HepG2 (cell line): ENCODE results near the gene KCNMA1. TPM values are rescaled to one million over a fixed set of nuclear protein-coding genes. Genes with fewer than 3 reads are reported as not detected.

Experiments used
- ATAC-seq: fragments of 200-7000 bp; cut with Tn5 transposase; 3 replicates; pipeline ENCODE4 v1.9.1; 2020; ENCODE audit warnings: mild to moderate bottlenecking, moderate library complexity
- BruUV-seq: library from RNA; stranded (reverse); fragments of 400-500 nt; replicated peaks from 2 replicates; lab custom pipeline; 2021; lab: Mats Ljungman, UMichigan
- CTCF ChIA-PET: fragments of 300-600 bp; formaldehyde crosslinking; extraction: SDS; loops from one replicate; lab custom pipeline; 2021; ENCODE audit warnings: low total read pairs, inconsistent platforms, low intra/inter-chr PET ratio; lab: Yijun Ruan, JAX
- POLR2A ChIA-PET: fragments of 350-600 bp; sonication (Branson Sonifier 250); formaldehyde crosslinking; loops from one replicate; lab custom pipeline; 2020; ENCODE audit warnings: antibody characterized with exemption, inconsistent platforms; lab: Yijun Ruan, JAX
- DNase-seq: peaks from one replicate; pipeline ENCODE4 v3.0.0-alpha.2; 2015; ENCODE audit warnings: low spot score
- FAIRE-seq: peaks from 3 replicates; lab custom pipeline; 2011; peaks lifted over from hg19 to GRCh38; lab: Jason Lieb, UNC
- H2AFZ ChIP-seq: one replicate; pipeline ENCODE4 v1.6.1; 2011; ENCODE audit warnings: low read length, inconsistent platforms
- H3K27ac ChIP-seq: fragments of 300-600 bp; 3 replicates; pipeline ENCODE4 v1.8.0; 2011; ENCODE audit warnings: mixed run types, mild to moderate bottlenecking, mixed read lengths, low read length, inconsistent platforms; ENCODE audit not compliant: insufficient read depth; ENCODE audit errors: extremely low read length
- H3K27me3 ChIP-seq, 2 experiments: fragments of 200-600 bp in 1 of 2; 2 replicates in 1 of 2; 3 replicates in 1 of 2; pipeline versions ENCODE4 v1.6.0 to v1.8.0; 2011; ENCODE audit warnings: low read length in 2 of 2, mild to moderate bottlenecking in 2 of 2, moderate library complexity in 2 of 2, inconsistent platforms in 1 of 2; ENCODE audit not compliant: insufficient read depth in 2 of 2, control insufficient read depth in 1 of 2
- H3K36me3 ChIP-seq, 2 experiments: fragments of 200-600 bp in 1 of 2; replicated peaks in 1 of 2; 2 replicates in 1 of 2; 3 replicates in 1 of 2; pipeline versions ENCODE4 v1.5.1 to v1.8.0; 2011; ENCODE audit warnings: low read length in 2 of 2, inconsistent platforms in 1 of 2; ENCODE audit not compliant: insufficient read depth in 2 of 2, control insufficient read depth in 1 of 2
- H3K4me1 ChIP-seq: 2 replicates; pipeline ENCODE4 v1.5.1; 2012; ENCODE audit warnings: low read length, inconsistent platforms; ENCODE audit not compliant: insufficient read depth
- H3K4me2 ChIP-seq: 2 replicates; pipeline ENCODE4 v1.6.0; 2011; ENCODE audit warnings: low read depth, low read length, inconsistent platforms
- H3K4me3 ChIP-seq, 3 experiments: fragments of 200-600 bp in 1 of 3; sonication (generic), shearing (Covaris generic) in 1 of 3; replicated peaks in 1 of 3; 2 replicates each; pipeline ENCODE4 v1.5.1; 2011 to 2016; ENCODE audit warnings: low read length in 3 of 3, inconsistent platforms in 2 of 3, low read depth in 2 of 3, mild to moderate bottlenecking in 2 of 3, control low read depth in 1 of 3, mixed read lengths in 1 of 3; ENCODE audit not compliant: insufficient read depth in 1 of 3
- H3K79me2 ChIP-seq: one replicate; pipeline ENCODE4 v1.6.1; 2011; ENCODE audit warnings: low read length, inconsistent platforms; ENCODE audit not compliant: insufficient read depth
- H3K9ac ChIP-seq: 2 replicates; pipeline ENCODE4 v1.6.0; 2011; ENCODE audit warnings: mild to moderate bottlenecking, low read depth, low read length, inconsistent platforms; ENCODE audit not compliant: insufficient read depth
- H3K9me3 ChIP-seq: 2 replicates; pipeline ENCODE4 v1.5.1; 2012; ENCODE audit warnings: mild to moderate bottlenecking, low read length
- H4K20me1 ChIP-seq: 2 replicates; pipeline ENCODE4 v1.6.0; 2011; ENCODE audit warnings: inconsistent platforms, mild to moderate bottlenecking, low read length, moderate library complexity; ENCODE audit not compliant: insufficient read depth
- FOXP1 ChIP-seq, 2 experiments: fragments of 450-650 bp in 1 of 2; IDR thresholded peaks; 2 replicates each; pipeline ENCODE4 v1.6.1; 2017 to 2018; ENCODE audit warnings: antibody characterized with exemption in 1 of 2
- MAF1 ChIP-seq: sonication (generic); formaldehyde crosslinking; IDR thresholded peaks from 2 replicates; pipeline ENCODE4 v1.5.0; 2020; ENCODE audit warnings: missing genetic modification reagents, borderline replicate concordance
- NONO ChIP-seq, 2 experiments: fragments of 450-650 bp in 1 of 2; sonication (generic) in 1 of 2; formaldehyde crosslinking in 1 of 2; IDR thresholded peaks in 1 of 2; conservative IDR thresholded peaks in 1 of 2; 2 replicates each; pipeline versions ENCODE4 v1.6.1 to v1.8.0; 2017 to 2022; ENCODE audit warnings: mild to moderate bottlenecking in 1 of 2, missing genetic modification reagents in 1 of 2, moderate library complexity in 1 of 2
- ZNF143 ChIP-seq: sonication (generic); formaldehyde crosslinking; IDR thresholded peaks from 2 replicates; pipeline ENCODE4 v1.4.0; 2020; ENCODE audit warnings: missing genetic modification reagents
- ZNF224 ChIP-seq: sonication (generic); formaldehyde crosslinking; IDR thresholded peaks from 2 replicates; pipeline ENCODE4 v1.5.0; 2020; ENCODE audit warnings: mild to moderate bottlenecking, missing genetic modification reagents
- ZNF274 ChIP-seq: sonication (generic); formaldehyde crosslinking; IDR thresholded peaks from 2 replicates; pipeline ENCODE4 v1.5.1; 2020; ENCODE audit warnings: mild to moderate bottlenecking, missing genetic modification reagents
- ZNF747 ChIP-seq: sonication (generic); formaldehyde crosslinking; IDR thresholded peaks from 2 replicates; pipeline ENCODE4 v1.8.1; 2023; ENCODE audit warnings: missing genetic modification reagents, mild to moderate bottlenecking, borderline replicate concordance
- WGBS: methylation state at CpG from one replicate; pipeline ENCODE4 v1.1.6; 2017; ENCODE audit warnings: low lambda C conversion rate; 5-methylcytosine and 5-hydroxymethylcytosine counted together
- in situ Hi-C: cut with HindIII; loops from 2 replicates; pipeline ENCODE4 v1.10.0; 2017; ENCODE audit warnings: low pct_unique_long_range_greater_than_20kb; ENCODE audit not compliant: extremely low pct_ligation_motif_present
- intact Hi-C: fragments of 100-400 bp; cut with micrococcal nuclease; formaldehyde crosslinking; loops from one replicate; pipeline ENCODE4 v1.10.0; 2022; ENCODE audit not compliant: unreplicated experiment
- polyA plus RNA-seq, 8 experiments: library from polyadenylated mRNA; depleted of rRNA in 3 of 8; stranded (reverse) in 7 of 8; unstranded in 1 of 8; fragments of >200 nt; fragmentation: Illumina TruSeq in 4 of 8; extraction: Trizol in 4 of 8; gene quantifications; 2 replicates each; pipeline versions ENCODE4 v1.2.1 to v1.2.3, GENCODE V29; 2011 to 2016; ENCODE audit warnings: low read depth in 4 of 8, missing spikeins in 1 of 8, mixed read lengths in 1 of 8; ENCODE audit not compliant: insufficient read depth in 1 of 8
- total RNA-seq, 5 experiments: library from RNA; depleted of rRNA; stranded (reverse); fragments of >200 nt; fragmentation: Illumina TruSeq; extraction: Trizol; gene quantifications; 2 replicates each; pipeline ENCODE4 v1.2.3, GENCODE V29; 2016; ENCODE audit warnings: low read depth in 1 of 5
- TF ChIP-seq, protein P1 (sequence below): sonication (generic); formaldehyde crosslinking; IDR thresholded peaks from 2 replicates; pipeline ENCODE4 v1.4.0; 2020; ENCODE audit warnings: missing genetic modification reagents
- TF ChIP-seq, protein P2 (sequence below): sonication (generic); formaldehyde crosslinking; IDR thresholded peaks from 2 replicates; pipeline ENCODE4 v1.4.0; 2020; ENCODE audit warnings: missing genetic modification reagents, borderline replicate concordance

KCNMA1 gene
- total and polyA plus RNA-seq, 2 of the 13 experiments (the other 11 are each of a cell fraction or from before 2014, with no cell fraction given): 0.02 TPM; not detected in 1

DNA sequence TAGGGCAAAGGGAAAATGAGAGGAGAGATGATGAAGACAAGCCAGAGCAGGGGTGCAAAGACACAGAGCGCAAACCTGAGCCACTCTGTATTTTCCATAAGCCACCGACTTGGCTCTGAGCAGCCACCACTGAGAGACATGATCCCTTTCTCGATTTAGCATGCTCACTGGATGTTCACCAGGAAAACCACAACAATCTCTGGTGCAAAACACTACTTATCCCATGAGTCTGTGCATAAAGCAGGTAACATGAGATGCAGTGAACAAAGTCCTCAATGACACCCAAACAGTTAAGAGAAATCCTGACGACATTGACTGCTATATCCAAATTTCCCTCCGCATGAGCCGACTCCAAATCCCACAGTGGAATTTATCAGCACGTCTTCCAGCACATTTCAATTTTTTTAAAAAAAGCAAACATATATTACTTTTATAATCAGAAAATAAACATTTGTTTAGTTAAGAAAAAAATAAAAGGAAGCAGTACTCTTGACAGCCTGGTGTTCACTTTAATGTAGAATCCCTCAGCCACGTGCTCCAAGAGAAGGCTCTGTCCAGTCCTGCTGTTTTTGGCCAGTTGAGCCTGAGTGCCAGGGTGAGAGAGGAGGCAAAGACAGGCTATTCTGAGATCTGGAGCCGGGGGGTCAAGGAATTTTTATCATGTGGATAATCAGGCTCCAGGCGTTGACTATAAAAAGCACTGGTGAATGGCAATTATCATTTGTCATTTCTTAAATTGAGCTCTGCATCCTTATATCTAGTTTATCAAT, 238.4 kb downstream of the KCNMA1 start:
- no peaks in the 10 kb centered on the region for H4K20me1 ChIP-seq
- TF ChIP-seq FOXP1 (IDR thresholded peaks at IDR 0.05) (no peak), FOXP1 (CRISPR knock-in tag; IDR thresholded peaks at IDR 0.05) (no peak), ZNF274 (CRISPR knock-in tag) (no peak), NONO (IDR thresholded peaks at IDR 0.05) (no peak), NONO (CRISPR knock-in tag; conservative IDR thresholded peaks at IDR 0.05) (no peak), ZNF747 (CRISPR knock-in tag) (no peak), ZNF143 (CRISPR knock-in tag) (no peak)
- POLR2A ChIA-PET: no interaction called here
- in situ Hi-C loops: no loop called here
- intact Hi-C loops: no loop called here
- no peak overlapping the region for H3K4me3 ChIP-seq
- no peaks in the 10 kb centered on the region for H3K36me3 ChIP-seq
- no peak for FAIRE-seq
- no peaks in the 10 kb centered on the region for H3K9me3 ChIP-seq
- no peaks in the 10 kb centered on the region for H3K4me1 ChIP-seq
- no peak overlapping the region for H3K27ac ChIP-seq
- no peak for ATAC-seq
- BruUV-seq: no TSS peak
- CTCF ChIA-PET: no interaction called here
- no peak for DNase-seq
- no peaks in the 10 kb centered on the region; a peak in 1 of 5 replicates for H3K27me3 ChIP-seq
- no peaks in the 10 kb centered on the region for H3K79me2 ChIP-seq
- 39% methylated on average over 10 of the region's 10 CpGs for WGBS
- no peak overlapping the region for H3K4me2 ChIP-seq
- no peak overlapping the region for H2AFZ ChIP-seq
- no peak overlapping the region for H3K9ac ChIP-seq

DNA sequence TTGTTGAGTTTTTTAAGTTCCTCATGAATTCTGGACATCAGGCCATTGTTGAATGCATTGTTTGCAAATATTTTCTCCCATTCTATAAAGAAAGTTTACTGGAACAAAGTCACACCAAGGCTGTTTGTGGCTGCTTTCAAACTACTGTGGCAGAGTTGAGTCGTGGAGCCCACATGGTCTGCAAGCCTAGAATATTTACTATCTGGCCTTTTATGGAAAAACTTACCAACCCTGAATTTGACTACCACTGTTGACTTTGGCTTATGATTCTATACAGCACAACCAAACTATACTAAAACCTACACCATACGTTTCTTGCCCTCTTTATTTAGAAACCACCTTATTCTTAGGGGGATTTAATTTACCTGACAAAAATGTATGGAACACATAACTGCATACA, 239.1 kb downstream of the KCNMA1 start:
- Histone ChIP-seq H3K9me3 (no peaks in the 10 kb centered on the region), H4K20me1 (no peaks in the 10 kb centered on the region), H2AFZ (no peak overlapping the region), H3K36me3 (no peaks in the 10 kb centered on the region), H3K79me2 (no peaks in the 10 kb centered on the region), H3K9ac (no peak overlapping the region), H3K4me1 (no peaks in the 10 kb centered on the region), H3K4me2 (no peak overlapping the region), H3K4me3 (no peak overlapping the region), H3K27ac (no peak overlapping the region), H3K27me3 (no peaks in the 10 kb centered on the region; a peak in 1 of 5 replicates)
- ChIA-PET CTCF (no interaction called here), POLR2A (no interaction called here)
- no TSS peak for BruUV-seq
- ATAC-seq: no peak
- WGBS: 20% methylated on average over 2 of the region's 2 CpGs
- in situ Hi-C loops (no loop called here), intact Hi-C loops (no loop called here)
- DNase-seq: no peak
- no peak for FAIRE-seq
- TF ChIP-seq MAF1 (CRISPR knock-in tag) (no peak), ZNF224 (CRISPR knock-in tag) (no peak)
- TF ChIP-seq, protein P1, sequence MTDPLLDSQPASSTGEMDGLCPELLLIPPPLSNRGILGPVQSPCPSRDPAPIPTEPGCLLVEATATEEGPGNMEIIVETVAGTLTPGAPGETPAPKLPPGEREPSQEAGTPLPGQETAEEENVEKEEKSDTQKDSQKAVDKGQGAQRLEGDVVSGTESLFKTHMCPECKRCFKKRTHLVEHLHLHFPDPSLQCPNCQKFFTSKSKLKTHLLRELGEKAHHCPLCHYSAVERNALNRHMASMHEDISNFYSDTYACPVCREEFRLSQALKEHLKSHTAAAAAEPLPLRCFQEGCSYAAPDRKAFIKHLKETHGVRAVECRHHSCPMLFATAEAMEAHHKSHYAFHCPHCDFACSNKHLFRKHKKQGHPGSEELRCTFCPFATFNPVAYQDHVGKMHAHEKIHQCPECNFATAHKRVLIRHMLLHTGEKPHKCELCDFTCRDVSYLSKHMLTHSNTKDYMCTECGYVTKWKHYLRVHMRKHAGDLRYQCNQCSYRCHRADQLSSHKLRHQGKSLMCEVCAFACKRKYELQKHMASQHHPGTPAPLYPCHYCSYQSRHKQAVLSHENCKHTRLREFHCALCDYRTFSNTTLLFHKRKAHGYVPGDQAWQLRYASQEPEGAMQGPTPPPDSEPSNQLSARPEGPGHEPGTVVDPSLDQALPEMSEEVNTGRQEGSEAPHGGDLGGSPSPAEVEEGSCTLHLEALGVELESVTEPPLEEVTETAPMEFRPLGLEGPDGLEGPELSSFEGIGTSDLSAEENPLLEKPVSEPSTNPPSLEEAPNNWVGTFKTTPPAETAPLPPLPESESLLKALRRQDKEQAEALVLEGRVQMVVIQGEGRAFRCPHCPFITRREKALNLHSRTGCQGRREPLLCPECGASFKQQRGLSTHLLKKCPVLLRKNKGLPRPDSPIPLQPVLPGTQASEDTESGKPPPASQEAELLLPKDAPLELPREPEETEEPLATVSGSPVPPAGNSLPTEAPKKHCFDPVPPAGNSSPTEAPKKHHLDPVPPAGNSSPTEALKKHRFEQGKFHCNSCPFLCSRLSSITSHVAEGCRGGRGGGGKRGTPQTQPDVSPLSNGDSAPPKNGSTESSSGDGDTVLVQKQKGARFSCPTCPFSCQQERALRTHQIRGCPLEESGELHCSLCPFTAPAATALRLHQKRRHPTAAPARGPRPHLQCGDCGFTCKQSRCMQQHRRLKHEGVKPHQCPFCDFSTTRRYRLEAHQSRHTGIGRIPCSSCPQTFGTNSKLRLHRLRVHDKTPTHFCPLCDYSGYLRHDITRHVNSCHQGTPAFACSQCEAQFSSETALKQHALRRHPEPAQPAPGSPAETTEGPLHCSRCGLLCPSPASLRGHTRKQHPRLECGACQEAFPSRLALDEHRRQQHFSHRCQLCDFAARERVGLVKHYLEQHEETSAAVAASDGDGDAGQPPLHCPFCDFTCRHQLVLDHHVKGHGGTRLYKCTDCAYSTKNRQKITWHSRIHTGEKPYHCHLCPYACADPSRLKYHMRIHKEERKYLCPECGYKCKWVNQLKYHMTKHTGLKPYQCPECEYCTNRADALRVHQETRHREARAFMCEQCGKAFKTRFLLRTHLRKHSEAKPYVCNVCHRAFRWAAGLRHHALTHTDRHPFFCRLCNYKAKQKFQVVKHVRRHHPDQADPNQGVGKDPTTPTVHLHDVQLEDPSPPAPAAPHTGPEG (CRISPR knock-in tag): no peak
- TF ChIP-seq, protein P2, sequence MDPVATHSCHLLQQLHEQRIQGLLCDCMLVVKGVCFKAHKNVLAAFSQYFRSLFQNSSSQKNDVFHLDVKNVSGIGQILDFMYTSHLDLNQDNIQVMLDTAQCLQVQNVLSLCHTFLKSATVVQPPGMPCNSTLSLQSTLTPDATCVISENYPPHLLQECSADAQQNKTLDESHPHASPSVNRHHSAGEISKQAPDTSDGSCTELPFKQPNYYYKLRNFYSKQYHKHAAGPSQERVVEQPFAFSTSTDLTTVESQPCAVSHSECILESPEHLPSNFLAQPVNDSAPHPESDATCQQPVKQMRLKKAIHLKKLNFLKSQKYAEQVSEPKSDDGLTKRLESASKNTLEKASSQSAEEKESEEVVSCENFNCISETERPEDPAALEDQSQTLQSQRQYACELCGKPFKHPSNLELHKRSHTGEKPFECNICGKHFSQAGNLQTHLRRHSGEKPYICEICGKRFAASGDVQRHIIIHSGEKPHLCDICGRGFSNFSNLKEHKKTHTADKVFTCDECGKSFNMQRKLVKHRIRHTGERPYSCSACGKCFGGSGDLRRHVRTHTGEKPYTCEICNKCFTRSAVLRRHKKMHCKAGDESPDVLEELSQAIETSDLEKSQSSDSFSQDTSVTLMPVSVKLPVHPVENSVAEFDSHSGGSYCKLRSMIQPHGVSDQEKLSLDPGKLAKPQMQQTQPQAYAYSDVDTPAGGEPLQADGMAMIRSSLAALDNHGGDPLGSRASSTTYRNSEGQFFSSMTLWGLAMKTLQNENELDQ: no peak
